GM12865 (cell line): ENCODE measurements around the gene MYH10.

ENCODE experiments used
- DNase-seq: peaks from one replicate; pipeline ENCODE4 v3.0.0; 2010; ENCODE audit warnings: low read depth
- H3K4me3 ChIP-seq: 2 replicates; pipeline ENCODE4 v1.5.1; 2011; ENCODE audit warnings: mild to moderate bottlenecking, low read depth, low read length, control low read depth
- CTCF ChIP-seq: IDR thresholded peaks from 2 replicates; pipeline ENCODE4 v1.5.1; 2011; ENCODE audit warnings: low read length, control low read depth, low read depth, inconsistent platforms; ENCODE audit not compliant: insufficient read depth; ENCODE audit errors: missing control alignments

The MYH10 gene

GRCh38 chr17:8426802-8427201 is 203.7 kb downstream of the MYH10 start:
- no peak for DNase-seq
- no peak overlapping the region for H3K4me3 ChIP-seq
- TF ChIP-seq CTCF, result no peak

- no peak for DNase-seq
- H3K4me3 ChIP-seq, result no peak overlapping the region
- TF ChIP-seq CTCF, result no peak
These were observed 204.3 kb downstream of the MYH10 start for GRCh38 chr17:8426094-8426720.
